Mesendoderm (in vitro differentiated cells): ENCODE results near the gene XYLB.

Experiments used
- DNase-seq: peaks from one replicate; pipeline ENCODE4 v3.0.0; 2013
- H2AK5ac ChIP-seq: 2 replicates; pipeline ENCODE4 v1.6.1; 2013; ENCODE audit warnings: low read length, inconsistent platforms
- H2BK120ac ChIP-seq: 2 replicates; pipeline ENCODE4 v1.6.1; 2013; ENCODE audit warnings: low read depth, mild to moderate bottlenecking, low read length, moderate library complexity, mixed read lengths
- H2BK15ac ChIP-seq: replicated peaks from 2 replicates; pipeline ENCODE4 v1.6.1; 2013; ENCODE audit warnings: low read depth, mild to moderate bottlenecking, moderate library complexity
- H2BK5ac ChIP-seq: 2 replicates; pipeline ENCODE4 v1.6.1; 2013; ENCODE audit warnings: low read length, inconsistent platforms
- H3K18ac ChIP-seq: 2 replicates; pipeline ENCODE4 v1.6.1; 2013; ENCODE audit warnings: mild to moderate bottlenecking, low read length, mixed read lengths
- H3K23ac ChIP-seq: one replicate; pipeline ENCODE4 v1.6.1; 2013; ENCODE audit warnings: low read length
- H3K27ac ChIP-seq: 2 replicates; pipeline ENCODE4 v1.5.1; 2013; ENCODE audit warnings: low read depth, mild to moderate bottlenecking, inconsistent platforms, low read length, moderate library complexity
- H3K27me3 ChIP-seq: 2 replicates; pipeline ENCODE4 v1.6.1; 2013; ENCODE audit warnings: low read length, control low read depth, mild to moderate bottlenecking, inconsistent platforms; ENCODE audit not compliant: insufficient read depth, poor library complexity
- H3K36me3 ChIP-seq: 2 replicates; pipeline ENCODE4 v1.6.1; 2013; ENCODE audit warnings: low read length, inconsistent platforms; ENCODE audit not compliant: control insufficient read depth, insufficient read depth
- H3K4ac ChIP-seq: one replicate; pipeline ENCODE4 v1.6.1; 2013; ENCODE audit warnings: low read depth, mild to moderate bottlenecking, low read length, moderate library complexity
- H3K4me1 ChIP-seq: 2 replicates; pipeline ENCODE4 v1.6.1; 2013; ENCODE audit warnings: low read depth, low read length, inconsistent platforms; ENCODE audit not compliant: control insufficient read depth
- H3K4me2 ChIP-seq: 2 replicates; pipeline ENCODE4 v1.6.1; 2013; ENCODE audit warnings: low read length
- H3K4me3 ChIP-seq: 2 replicates; pipeline ENCODE4 v1.5.1; 2013; ENCODE audit warnings: mild to moderate bottlenecking, low read length
- H3K56ac ChIP-seq: one replicate; pipeline ENCODE4 v1.6.1; 2013; ENCODE audit warnings: low read length
- H3K79me1 ChIP-seq: 2 replicates; pipeline ENCODE4 v1.6.1; 2013; ENCODE audit warnings: low read length, inconsistent platforms
- H3K79me2 ChIP-seq: 2 replicates; pipeline ENCODE4 v1.6.1; 2013; ENCODE audit warnings: mild to moderate bottlenecking, low read length; ENCODE audit not compliant: control insufficient read depth, insufficient read depth
- H3K9ac ChIP-seq: 2 replicates; pipeline ENCODE4 v1.6.1; 2013; ENCODE audit warnings: low read length, inconsistent platforms
- H4K5ac ChIP-seq: one replicate; pipeline ENCODE4 v1.6.1; 2013; ENCODE audit warnings: low read length
- H4K8ac ChIP-seq: one replicate; pipeline ENCODE4 v1.6.1; 2013; ENCODE audit warnings: low read depth, mild to moderate bottlenecking, control low read depth, low read length, moderate library complexity
- WGBS: extraction: QIAGEN DNeasy Blood & Tissue Kit; methylation state at CpG from one replicate; pipeline ENCODE4 v1.1.7; 2013; ENCODE audit warnings: low lambda C conversion rate, missing lambda C conversion rate; ENCODE audit not compliant: insufficient coverage; ENCODE audit errors: extremely low coverage; 5-methylcytosine and 5-hydroxymethylcytosine counted together

XYLB gene

GRCh38 chr3:38313695-38314094 lies 32.9 kb upstream of the XYLB start:
- Histone ChIP-seq H3K36me3 (no peaks in the 10 kb centered on the region), H3K4me2 (no peak overlapping the region), H2AK5ac (no peak overlapping the region), H3K79me1 (no peaks in the 10 kb centered on the region), H3K9ac (no peak overlapping the region), H2BK15ac (no peak overlapping the region), H2BK5ac (no peak overlapping the region), H3K27me3 (no peaks in the 10 kb centered on the region), H3K4ac (no peak overlapping the region), H3K4me1 (no peaks in the 10 kb centered on the region), H3K56ac (no peak overlapping the region), H3K18ac (no peak overlapping the region), H4K5ac (no peak overlapping the region), H3K79me2 (no peaks in the 10 kb centered on the region), H4K8ac (no peak overlapping the region), H3K27ac (no peak overlapping the region), H3K4me3 (no peak overlapping the region), H3K23ac (no peak overlapping the region), H2BK120ac (no peak overlapping the region)
- DNase-seq = no peak
- WGBS = no CpG with 5 or more reads among the region's 11 CpGs

DNA sequence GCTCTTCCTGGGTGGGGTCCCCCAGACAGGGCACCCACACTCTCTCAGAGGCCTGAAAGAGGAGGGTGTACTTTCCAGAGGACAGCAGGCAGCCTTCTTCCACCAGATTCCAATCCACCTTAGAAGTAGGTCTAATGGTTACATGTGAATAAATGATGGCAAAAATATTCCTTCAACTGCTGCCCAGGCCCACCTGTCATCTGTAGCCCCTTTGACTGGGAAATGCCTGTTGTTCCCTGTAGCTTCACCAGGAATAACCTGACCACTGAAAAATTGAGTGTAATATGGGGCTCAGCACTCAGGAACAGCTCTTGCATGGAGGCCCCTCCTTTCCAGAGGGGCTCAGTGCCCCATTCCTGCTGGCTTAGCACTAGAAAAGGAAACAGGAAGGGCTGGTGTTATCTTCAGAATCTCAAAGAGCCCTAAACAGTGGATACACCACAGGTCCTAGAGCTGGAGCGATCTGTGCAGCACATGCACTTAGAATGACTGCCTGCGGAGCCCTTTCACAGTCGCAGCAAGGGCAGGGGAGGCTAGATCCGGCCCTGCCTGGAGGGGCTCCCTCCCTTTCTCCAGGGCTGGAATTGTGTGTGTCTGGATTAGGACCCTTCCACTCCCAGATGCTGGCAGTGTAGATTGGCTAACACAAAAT lies 32.3 kb upstream of the XYLB start:
- no peak overlapping the region for H3K4me2 ChIP-seq
- no peaks in the 10 kb centered on the region for H3K27me3 ChIP-seq
- H3K4ac ChIP-seq = no peak overlapping the region
- H3K4me3 ChIP-seq = no peak overlapping the region
- no peak overlapping the region for H2BK15ac ChIP-seq
- no peak overlapping the region for H2BK5ac ChIP-seq
- H3K27ac ChIP-seq = no peak overlapping the region
- H3K79me2 ChIP-seq = no peaks in the 10 kb centered on the region
- H3K56ac ChIP-seq = no peak overlapping the region
- no peaks in the 10 kb centered on the region for H3K36me3 ChIP-seq
- WGBS = no CpG with 5 or more reads among the region's 4 CpGs
- no peak overlapping the region for H2AK5ac ChIP-seq
- H4K5ac ChIP-seq = no peak overlapping the region
- H4K8ac ChIP-seq = no peak overlapping the region
- H3K18ac ChIP-seq = no peak overlapping the region
- no peaks in the 10 kb centered on the region for H3K79me1 ChIP-seq
- DNase-seq = no peak
- no peak overlapping the region for H2BK120ac ChIP-seq
- H3K23ac ChIP-seq = no peak overlapping the region
- no peaks in the 10 kb centered on the region for H3K4me1 ChIP-seq
- no peak overlapping the region for H3K9ac ChIP-seq

DNA sequence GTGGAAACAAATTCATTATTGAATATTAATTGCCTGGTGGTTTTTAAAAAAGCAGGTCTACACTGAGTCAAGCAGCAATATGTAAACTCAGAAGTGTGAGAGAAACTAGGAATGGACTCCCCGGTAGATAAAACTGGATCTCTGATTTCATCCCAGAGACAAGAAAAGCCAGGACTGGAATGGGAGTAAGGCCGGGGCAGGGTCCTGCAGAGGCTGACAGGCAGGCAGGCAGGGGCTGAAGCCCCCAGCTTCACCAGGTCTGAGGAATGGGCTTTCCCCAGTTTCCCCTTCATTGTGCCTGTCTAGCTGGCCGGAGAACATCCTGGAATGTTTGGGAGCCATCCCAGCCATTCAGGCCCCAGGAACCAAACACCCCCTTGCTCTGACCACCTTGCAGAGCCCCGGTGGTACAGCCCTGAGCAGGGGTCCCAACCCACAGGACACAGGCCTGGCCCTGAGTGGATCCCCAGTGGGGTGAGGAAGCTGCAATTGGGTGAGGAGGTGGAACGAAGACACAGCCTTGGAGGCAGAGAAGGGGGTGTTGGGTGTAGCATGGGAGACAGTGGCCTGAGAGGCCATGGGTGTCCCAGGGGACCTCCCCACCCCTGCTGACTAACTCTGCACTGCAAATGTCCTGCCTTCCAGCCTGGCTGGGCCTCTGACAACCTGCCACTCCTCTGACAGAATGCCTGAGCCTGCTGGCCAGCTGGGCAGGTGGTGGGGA lies 31.7 kb upstream of the XYLB start:
- Histone ChIP-seq H3K27ac (no peak overlapping the region), H2BK120ac (no peak overlapping the region)

GRCh38 chr3:38315488-38316230 lies 30.9 kb upstream of the XYLB start:
- no peak overlapping the region for H2AK5ac ChIP-seq
- no peaks in the 10 kb centered on the region for H3K36me3 ChIP-seq
- no peaks in the 10 kb centered on the region for H3K4me1 ChIP-seq
- H3K4me2 ChIP-seq = no peak overlapping the region
- WGBS = no CpG with 5 or more reads among the region's 10 CpGs
- no peak overlapping the region for H4K5ac ChIP-seq
- no peak overlapping the region for H3K4ac ChIP-seq
- no peak overlapping the region for H3K18ac ChIP-seq
- H3K79me2 ChIP-seq = no peaks in the 10 kb centered on the region
- H2BK15ac ChIP-seq = no peak overlapping the region
- DNase-seq = no peak
- no peak overlapping the region for H3K27ac ChIP-seq
- H3K56ac ChIP-seq = peak overlapping the region; percentile 52
- H3K79me1 ChIP-seq = no peaks in the 10 kb centered on the region
- H3K9ac ChIP-seq = no peak overlapping the region
- H4K8ac ChIP-seq = no peak overlapping the region
- H2BK5ac ChIP-seq = no peak overlapping the region
- H3K4me3 ChIP-seq = no peak overlapping the region
- no peak overlapping the region for H2BK120ac ChIP-seq
- no peak overlapping the region for H3K23ac ChIP-seq
- no peaks in the 10 kb centered on the region for H3K27me3 ChIP-seq

More for the DNA sequence above, 31.7 kb upstream of the XYLB start:
- no peaks in the 10 kb centered on the region for H3K79me1 ChIP-seq
- no peak overlapping the region for H3K9ac ChIP-seq
- DNase-seq = no peak
- no peak overlapping the region for H4K5ac ChIP-seq
- H3K18ac ChIP-seq = no peak overlapping the region
- no peak overlapping the region for H3K4ac ChIP-seq
- no peaks in the 10 kb centered on the region for H3K36me3 ChIP-seq
- no CpG with 5 or more reads among the region's 5 CpGs for WGBS
- H2AK5ac ChIP-seq = no peak overlapping the region
- H2BK15ac ChIP-seq = no peak overlapping the region
- no peaks in the 10 kb centered on the region for H3K4me1 ChIP-seq
- H3K79me2 ChIP-seq = no peaks in the 10 kb centered on the region
- H3K23ac ChIP-seq = no peak overlapping the region
- H4K8ac ChIP-seq = no peak overlapping the region
- H3K4me2 ChIP-seq = no peak overlapping the region
- H3K56ac ChIP-seq = no peak overlapping the region
- H3K27me3 ChIP-seq = no peaks in the 10 kb centered on the region
- H2BK5ac ChIP-seq = no peak overlapping the region
- H3K4me3 ChIP-seq = no peak overlapping the region

DNA sequence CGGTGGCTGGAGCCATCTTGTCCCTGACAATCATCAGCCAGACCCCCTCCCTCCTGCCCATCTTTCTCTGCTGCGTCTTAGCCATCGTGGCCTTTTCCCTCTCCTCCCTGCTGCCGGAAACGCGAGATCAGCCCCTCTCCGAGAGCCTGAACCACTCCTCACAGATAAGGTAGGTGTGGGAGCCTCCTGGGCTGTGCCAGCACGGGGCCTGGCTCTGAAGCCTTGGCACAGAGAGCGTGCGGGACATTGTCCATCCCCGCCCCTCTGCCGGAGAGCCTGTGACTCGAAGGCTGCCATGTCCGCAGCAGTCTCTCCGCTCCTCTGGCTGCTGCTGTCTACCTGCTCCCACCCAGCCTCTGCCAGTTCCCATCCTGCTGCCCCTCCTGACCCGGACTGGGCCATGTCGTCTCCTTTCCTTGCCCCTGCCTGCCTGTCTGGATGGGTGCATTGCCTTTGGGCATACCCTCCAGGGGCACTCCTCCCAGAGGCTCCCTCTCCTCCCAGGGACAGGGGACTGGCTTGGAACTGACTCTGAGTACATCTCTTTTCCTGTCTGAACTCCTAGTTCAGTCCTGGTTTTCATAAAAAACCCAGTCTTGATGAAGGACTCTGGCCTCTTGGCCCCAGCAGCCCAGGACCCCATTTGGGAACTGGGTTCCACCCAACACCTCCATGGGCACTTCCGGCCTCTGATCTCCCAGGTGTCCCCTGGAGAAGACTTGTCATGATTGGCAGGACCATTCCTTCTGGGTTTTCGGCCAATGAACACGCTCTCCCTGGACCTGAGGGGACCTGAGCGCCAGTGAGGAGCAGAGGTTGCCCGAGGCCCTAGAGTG lies 30.0 kb upstream of the XYLB start:
- no peak overlapping the region for H3K4me3 ChIP-seq

More for the DNA sequence above, 30.0 kb upstream of the XYLB start:
- Histone ChIP-seq H3K27ac (no peak overlapping the region), H3K27me3 (no peaks in the 10 kb centered on the region), H4K5ac (no peak overlapping the region), H3K56ac (no peak overlapping the region), H3K4ac (no peak overlapping the region), H3K18ac (no peak overlapping the region), H2AK5ac (no peak overlapping the region), H3K36me3 (no peaks in the 10 kb centered on the region), H3K79me2 (no peaks in the 10 kb centered on the region), H2BK15ac (no peak overlapping the region), H3K79me1 (no peaks in the 10 kb centered on the region), H3K4me1 (no peaks in the 10 kb centered on the region), H3K9ac (no peak overlapping the region), H3K23ac (no peak overlapping the region), H2BK120ac (no peak overlapping the region), H2BK5ac (no peak overlapping the region), H4K8ac (no peak overlapping the region), H3K4me2 (no peak overlapping the region)
- no CpG with 5 or more reads among the region's 22 CpGs for WGBS
- DNase-seq = no peak
